ENCODE results near the gene SLC27A1.

SLC27A1 gene

DNA sequence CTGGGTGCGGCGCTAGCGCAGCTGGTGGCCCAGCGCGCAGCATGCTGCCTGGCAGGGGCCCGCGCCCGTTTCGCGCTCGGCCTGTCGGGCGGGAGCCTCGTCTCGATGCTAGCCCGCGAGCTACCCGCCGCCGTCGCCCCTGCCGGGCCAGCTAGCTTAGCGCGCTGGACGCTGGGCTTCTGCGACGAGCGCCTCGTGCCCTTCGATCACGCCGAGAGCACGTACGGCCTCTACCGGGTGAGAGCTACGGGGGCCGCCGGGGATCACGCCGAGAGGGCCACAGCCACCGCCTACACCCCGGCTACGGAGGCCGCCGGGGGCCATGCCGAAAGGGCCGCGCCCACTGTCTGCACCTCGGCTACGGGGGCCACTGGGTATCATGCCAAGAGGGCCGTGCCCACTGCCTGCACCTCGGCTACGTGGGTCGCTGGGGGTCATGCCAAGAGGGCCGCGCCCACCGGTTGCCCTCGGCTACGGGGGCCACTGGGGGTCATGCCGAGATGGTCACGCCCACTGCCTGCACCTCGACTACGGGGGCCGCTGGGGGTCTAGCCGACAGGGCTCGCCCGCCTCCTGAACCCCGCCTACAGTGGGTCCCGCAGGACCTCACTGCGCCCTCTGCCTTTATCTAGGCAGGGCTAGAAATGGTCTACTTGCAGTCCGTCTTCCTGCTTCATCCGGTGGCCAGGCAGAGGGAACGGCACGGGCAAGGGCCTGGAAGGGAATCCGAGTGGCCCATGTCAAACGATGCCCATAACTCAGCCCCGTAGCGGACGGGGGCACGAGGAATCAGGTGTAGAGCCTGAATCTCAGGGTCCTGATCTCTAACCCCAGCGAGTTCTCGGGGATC, 41.6 kb downstream of the SLC27A1 start (continued):
- TF ChIP-seq, protein P1, sequence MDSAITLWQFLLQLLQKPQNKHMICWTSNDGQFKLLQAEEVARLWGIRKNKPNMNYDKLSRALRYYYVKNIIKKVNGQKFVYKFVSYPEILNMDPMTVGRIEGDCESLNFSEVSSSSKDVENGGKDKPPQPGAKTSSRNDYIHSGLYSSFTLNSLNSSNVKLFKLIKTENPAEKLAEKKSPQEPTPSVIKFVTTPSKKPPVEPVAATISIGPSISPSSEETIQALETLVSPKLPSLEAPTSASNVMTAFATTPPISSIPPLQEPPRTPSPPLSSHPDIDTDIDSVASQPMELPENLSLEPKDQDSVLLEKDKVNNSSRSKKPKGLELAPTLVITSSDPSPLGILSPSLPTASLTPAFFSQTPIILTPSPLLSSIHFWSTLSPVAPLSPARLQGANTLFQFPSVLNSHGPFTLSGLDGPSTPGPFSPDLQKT (IDR thresholded peaks at IDR 0.05; ENCODE audit: borderline replicate concordance, low read depth, low read length): no peak
- TF ChIP-seq, protein P2, sequence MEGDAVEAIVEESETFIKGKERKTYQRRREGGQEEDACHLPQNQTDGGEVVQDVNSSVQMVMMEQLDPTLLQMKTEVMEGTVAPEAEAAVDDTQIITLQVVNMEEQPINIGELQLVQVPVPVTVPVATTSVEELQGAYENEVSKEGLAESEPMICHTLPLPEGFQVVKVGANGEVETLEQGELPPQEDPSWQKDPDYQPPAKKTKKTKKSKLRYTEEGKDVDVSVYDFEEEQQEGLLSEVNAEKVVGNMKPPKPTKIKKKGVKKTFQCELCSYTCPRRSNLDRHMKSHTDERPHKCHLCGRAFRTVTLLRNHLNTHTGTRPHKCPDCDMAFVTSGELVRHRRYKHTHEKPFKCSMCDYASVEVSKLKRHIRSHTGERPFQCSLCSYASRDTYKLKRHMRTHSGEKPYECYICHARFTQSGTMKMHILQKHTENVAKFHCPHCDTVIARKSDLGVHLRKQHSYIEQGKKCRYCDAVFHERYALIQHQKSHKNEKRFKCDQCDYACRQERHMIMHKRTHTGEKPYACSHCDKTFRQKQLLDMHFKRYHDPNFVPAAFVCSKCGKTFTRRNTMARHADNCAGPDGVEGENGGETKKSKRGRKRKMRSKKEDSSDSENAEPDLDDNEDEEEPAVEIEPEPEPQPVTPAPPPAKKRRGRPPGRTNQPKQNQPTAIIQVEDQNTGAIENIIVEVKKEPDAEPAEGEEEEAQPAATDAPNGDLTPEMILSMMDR (tag by site-specific recombination; IDR thresholded peaks at IDR 0.05): peak; percentile 77
- TF ChIP-seq TRIM28 (IDR thresholded peaks at IDR 0.05; ENCODE audit: borderline replicate concordance, low read length): no peak
- peak; percentile 85 for TF ChIP-seq SCRT2 (tag by site-specific recombination; IDR thresholded peaks at IDR 0.05)
- no peak for TF ChIP-seq ZNF416 (tag by site-specific recombination; IDR thresholded peaks at IDR 0.05)
- peak; percentile 79; the same call in 1 of the 2 replicates for TF ChIP-seq KLF10 (tag by site-specific recombination; IDR thresholded peaks at IDR 0.05)
- TF ChIP-seq, protein P3, sequence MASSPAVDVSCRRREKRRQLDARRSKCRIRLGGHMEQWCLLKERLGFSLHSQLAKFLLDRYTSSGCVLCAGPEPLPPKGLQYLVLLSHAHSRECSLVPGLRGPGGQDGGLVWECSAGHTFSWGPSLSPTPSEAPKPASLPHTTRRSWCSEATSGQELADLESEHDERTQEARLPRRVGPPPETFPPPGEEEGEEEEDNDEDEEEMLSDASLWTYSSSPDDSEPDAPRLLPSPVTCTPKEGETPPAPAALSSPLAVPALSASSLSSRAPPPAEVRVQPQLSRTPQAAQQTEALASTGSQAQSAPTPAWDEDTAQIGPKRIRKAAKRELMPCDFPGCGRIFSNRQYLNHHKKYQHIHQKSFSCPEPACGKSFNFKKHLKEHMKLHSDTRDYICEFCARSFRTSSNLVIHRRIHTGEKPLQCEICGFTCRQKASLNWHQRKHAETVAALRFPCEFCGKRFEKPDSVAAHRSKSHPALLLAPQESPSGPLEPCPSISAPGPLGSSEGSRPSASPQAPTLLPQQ (tag by site-specific recombination; IDR thresholded peaks at IDR 0.05): peak; percentile 83
- TF ChIP-seq, protein P4, sequence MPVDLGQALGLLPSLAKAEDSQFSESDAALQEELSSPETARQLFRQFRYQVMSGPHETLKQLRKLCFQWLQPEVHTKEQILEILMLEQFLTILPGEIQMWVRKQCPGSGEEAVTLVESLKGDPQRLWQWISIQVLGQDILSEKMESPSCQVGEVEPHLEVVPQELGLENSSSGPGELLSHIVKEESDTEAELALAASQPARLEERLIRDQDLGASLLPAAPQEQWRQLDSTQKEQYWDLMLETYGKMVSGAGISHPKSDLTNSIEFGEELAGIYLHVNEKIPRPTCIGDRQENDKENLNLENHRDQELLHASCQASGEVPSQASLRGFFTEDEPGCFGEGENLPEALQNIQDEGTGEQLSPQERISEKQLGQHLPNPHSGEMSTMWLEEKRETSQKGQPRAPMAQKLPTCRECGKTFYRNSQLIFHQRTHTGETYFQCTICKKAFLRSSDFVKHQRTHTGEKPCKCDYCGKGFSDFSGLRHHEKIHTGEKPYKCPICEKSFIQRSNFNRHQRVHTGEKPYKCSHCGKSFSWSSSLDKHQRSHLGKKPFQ (tag by site-specific recombination; IDR thresholded peaks at IDR 0.05): no peak; the same call in 1 of the 2 replicates
- TF ChIP-seq ZNF112 (tag by site-specific recombination; IDR thresholded peaks at IDR 0.05): no peak
- no peak for TF ChIP-seq BCL11B (tag by site-specific recombination; IDR thresholded peaks at IDR 0.05; ENCODE audit: low read depth)
- TF ChIP-seq ZNF776 (tag by site-specific recombination; IDR thresholded peaks at IDR 0.05; ENCODE audit: borderline replicate concordance): no peak
- no peak for TF ChIP-seq ZNF133 (tag by site-specific recombination; IDR thresholded peaks at IDR 0.05)
- no peak for TF ChIP-seq SETDB1 (IDR thresholded peaks at IDR 0.05; ENCODE audit: insufficient read length, low read length)
- no peak for TF ChIP-seq FEZF1 (tag by site-specific recombination; IDR thresholded peaks at IDR 0.05)
- peak; percentile 54; the same call in 1 of the 2 replicates for TF ChIP-seq ZNF394 (tag by site-specific recombination; IDR thresholded peaks at IDR 0.05; ENCODE audit: borderline replicate concordance)
- TF ChIP-seq ZNF169 (tag by site-specific recombination; IDR thresholded peaks at IDR 0.05): 0 out of 2 replicates have a peak, but pooled peaks have one; percentile 24
- TF ChIP-seq ZNF707 (tag by site-specific recombination; IDR thresholded peaks at IDR 0.05): 0 out of 2 replicates have a peak, but pooled peaks have one; percentile 26
- TF ChIP-seq ZNF391 (tag by site-specific recombination; IDR thresholded peaks at IDR 0.05; ENCODE audit: borderline replicate concordance, low read depth): no peak; the same call in 1 of the 2 replicates
- TF ChIP-seq IKZF3 (tag by site-specific recombination; IDR thresholded peaks at IDR 0.05): no peak
- TF ChIP-seq ZNF404 (tag by site-specific recombination; IDR thresholded peaks at IDR 0.05): no peak
- no peak for TF ChIP-seq ZNF529 (tag by site-specific recombination; IDR thresholded peaks at IDR 0.05; ENCODE audit: insufficient replicate concordance)
- TF ChIP-seq ZNF561 (tag by site-specific recombination; IDR thresholded peaks at IDR 0.05; ENCODE audit: borderline replicate concordance): peak; percentile 95
- TF ChIP-seq, protein P5, sequence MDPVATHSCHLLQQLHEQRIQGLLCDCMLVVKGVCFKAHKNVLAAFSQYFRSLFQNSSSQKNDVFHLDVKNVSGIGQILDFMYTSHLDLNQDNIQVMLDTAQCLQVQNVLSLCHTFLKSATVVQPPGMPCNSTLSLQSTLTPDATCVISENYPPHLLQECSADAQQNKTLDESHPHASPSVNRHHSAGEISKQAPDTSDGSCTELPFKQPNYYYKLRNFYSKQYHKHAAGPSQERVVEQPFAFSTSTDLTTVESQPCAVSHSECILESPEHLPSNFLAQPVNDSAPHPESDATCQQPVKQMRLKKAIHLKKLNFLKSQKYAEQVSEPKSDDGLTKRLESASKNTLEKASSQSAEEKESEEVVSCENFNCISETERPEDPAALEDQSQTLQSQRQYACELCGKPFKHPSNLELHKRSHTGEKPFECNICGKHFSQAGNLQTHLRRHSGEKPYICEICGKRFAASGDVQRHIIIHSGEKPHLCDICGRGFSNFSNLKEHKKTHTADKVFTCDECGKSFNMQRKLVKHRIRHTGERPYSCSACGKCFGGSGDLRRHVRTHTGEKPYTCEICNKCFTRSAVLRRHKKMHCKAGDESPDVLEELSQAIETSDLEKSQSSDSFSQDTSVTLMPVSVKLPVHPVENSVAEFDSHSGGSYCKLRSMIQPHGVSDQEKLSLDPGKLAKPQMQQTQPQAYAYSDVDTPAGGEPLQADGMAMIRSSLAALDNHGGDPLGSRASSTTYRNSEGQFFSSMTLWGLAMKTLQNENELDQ (tag by site-specific recombination; IDR thresholded peaks at IDR 0.05; ENCODE audit: low read depth): no peak
- no peak for TF ChIP-seq ZNF175 (tag by site-specific recombination; IDR thresholded peaks at IDR 0.05)
- TF ChIP-seq SP3 (tag by site-specific recombination; IDR thresholded peaks at IDR 0.05): peak; percentile 86
- TF ChIP-seq, protein P6, sequence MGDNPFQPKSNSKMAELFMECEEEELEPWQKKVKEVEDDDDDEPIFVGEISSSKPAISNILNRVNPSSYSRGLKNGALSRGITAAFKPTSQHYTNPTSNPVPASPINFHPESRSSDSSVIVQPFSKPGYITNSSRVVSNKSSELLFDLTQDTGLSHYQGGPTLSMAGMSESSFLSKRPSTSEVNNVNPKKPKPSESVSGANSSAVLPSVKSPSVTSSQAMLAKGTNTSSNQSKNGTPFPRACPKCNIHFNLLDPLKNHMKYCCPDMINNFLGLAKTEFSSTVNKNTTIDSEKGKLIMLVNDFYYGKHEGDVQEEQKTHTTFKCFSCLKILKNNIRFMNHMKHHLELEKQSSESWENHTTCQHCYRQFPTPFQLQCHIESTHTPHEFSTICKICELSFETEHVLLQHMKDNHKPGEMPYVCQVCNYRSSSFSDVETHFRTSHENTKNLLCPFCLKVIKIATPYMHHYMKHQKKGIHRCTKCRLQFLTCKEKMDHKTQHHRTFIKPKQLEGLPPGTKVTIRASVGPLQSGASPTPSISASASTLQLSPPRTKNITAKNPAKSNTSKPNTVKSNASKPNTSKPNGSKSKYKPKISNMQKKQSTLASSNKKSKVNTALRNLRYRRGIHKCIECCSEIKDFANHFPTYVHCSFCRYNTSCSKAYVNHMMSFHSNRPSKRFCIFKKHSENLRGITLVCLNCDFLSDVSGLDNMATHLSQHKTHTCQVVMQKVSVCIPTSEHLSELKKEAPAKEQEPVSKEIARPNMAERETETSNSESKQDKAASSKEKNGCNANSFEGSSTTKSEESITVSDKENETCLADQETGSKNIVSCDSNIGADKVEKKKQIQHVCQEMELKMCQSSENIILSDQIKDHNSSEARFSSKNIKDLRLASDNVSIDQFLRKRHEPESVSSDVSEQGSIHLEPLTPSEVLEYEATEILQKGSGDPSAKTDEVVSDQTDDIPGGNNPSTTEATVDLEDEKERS (tag by site-specific recombination; IDR thresholded peaks at IDR 0.05): no peak
